ENCODE measurements around the gene CAND1.

The CAND1 gene

GRCh38 chr12:67299926-67300325 lies 30.8 kb downstream of the CAND1 start:
- DNase-seq (ENCODE audit: insufficient read length, low spot score): no peak
- no peak for TF ChIP-seq POLR2AphosphoS5 (IDR thresholded peaks at IDR 0.05; ENCODE audit: low read depth, low read length)
- no peak for TF ChIP-seq PAX5 (IDR thresholded peaks at IDR 0.05; ENCODE audit: insufficient read depth, low read length, severe bottlenecking)
- no peak for TF ChIP-seq POU2F2 (IDR thresholded peaks at IDR 0.05; ENCODE audit: low read depth, low read length)
- TF ChIP-seq TAF1 (IDR thresholded peaks at IDR 0.05; ENCODE audit: low read depth, low read length): no peak
- no peak for TF ChIP-seq POLR2A (IDR thresholded peaks at IDR 0.05; ENCODE audit: low read depth, low read length)
- TF ChIP-seq SPI1 (IDR thresholded peaks at IDR 0.05; ENCODE audit: low read depth, low read length): no peak
- FAIRE-seq: no peak

GRCh38 chr12:67302162-67302561 lies 33.0 kb downstream of the CAND1 start:
- DNase-seq (ENCODE audit: insufficient read length, low spot score) (no peak), FAIRE-seq (no peak)
- TF ChIP-seq POU2F2 (IDR thresholded peaks at IDR 0.05; ENCODE audit: low read depth, low read length): no peak
- no peak for TF ChIP-seq POLR2AphosphoS5 (IDR thresholded peaks at IDR 0.05; ENCODE audit: low read depth, low read length)
- TF ChIP-seq SPI1 (IDR thresholded peaks at IDR 0.05; ENCODE audit: low read depth, low read length): no peak
- no peak for TF ChIP-seq TAF1 (IDR thresholded peaks at IDR 0.05; ENCODE audit: low read depth, low read length)
- TF ChIP-seq POLR2A (IDR thresholded peaks at IDR 0.05; ENCODE audit: low read depth, low read length): no peak
- no peak for TF ChIP-seq PAX5 (IDR thresholded peaks at IDR 0.05; ENCODE audit: insufficient read depth, low read length, severe bottlenecking)

- FAIRE-seq (no peak), DNase-seq (ENCODE audit: insufficient read length, low spot score) (no peak)
- TF ChIP-seq POLR2A (IDR thresholded peaks at IDR 0.05; ENCODE audit: low read depth, low read length) (no peak), POLR2AphosphoS5 (IDR thresholded peaks at IDR 0.05; ENCODE audit: low read depth, low read length) (no peak), POU2F2 (IDR thresholded peaks at IDR 0.05; ENCODE audit: low read depth, low read length) (no peak), PAX5 (IDR thresholded peaks at IDR 0.05; ENCODE audit: insufficient read depth, low read length, severe bottlenecking) (no peak), SPI1 (IDR thresholded peaks at IDR 0.05; ENCODE audit: low read depth, low read length) (no peak), TAF1 (IDR thresholded peaks at IDR 0.05; ENCODE audit: low read depth, low read length) (no peak)
These were observed 36.4 kb downstream of the CAND1 start for GRCh38 chr12:67305544-67305943.

GRCh38 chr12:67306712-67307111 lies 37.6 kb downstream of the CAND1 start:
- TF ChIP-seq TAF1 (IDR thresholded peaks at IDR 0.05; ENCODE audit: low read depth, low read length): no peak
- TF ChIP-seq POU2F2 (IDR thresholded peaks at IDR 0.05; ENCODE audit: low read depth, low read length): no peak
- no peak for TF ChIP-seq POLR2AphosphoS5 (IDR thresholded peaks at IDR 0.05; ENCODE audit: low read depth, low read length)
- TF ChIP-seq SPI1 (IDR thresholded peaks at IDR 0.05; ENCODE audit: low read depth, low read length): no peak
- TF ChIP-seq PAX5 (IDR thresholded peaks at IDR 0.05; ENCODE audit: insufficient read depth, low read length, severe bottlenecking): no peak
- DNase-seq (ENCODE audit: insufficient read length, low spot score) (no peak), FAIRE-seq (no peak)

- DNase-seq (ENCODE audit: insufficient read length, low spot score) (no peak), FAIRE-seq (no peak)
- TF ChIP-seq PAX5 (IDR thresholded peaks at IDR 0.05; ENCODE audit: insufficient read depth, low read length, severe bottlenecking) (no peak), TAF1 (IDR thresholded peaks at IDR 0.05; ENCODE audit: low read depth, low read length) (no peak), POLR2AphosphoS5 (IDR thresholded peaks at IDR 0.05; ENCODE audit: low read depth, low read length) (no peak), POLR2A (IDR thresholded peaks at IDR 0.05; ENCODE audit: low read depth, low read length) (no peak), POU2F2 (IDR thresholded peaks at IDR 0.05; ENCODE audit: low read depth, low read length) (no peak)
These were observed 46.5 kb downstream of the CAND1 start for GRCh38 chr12:67315661-67316060.

GRCh38 chr12:67318786-67319185 lies 49.6 kb downstream of the CAND1 start:
- FAIRE-seq (peak; percentile 41), DNase-seq (ENCODE audit: insufficient read length, low spot score) (no peak)
- TF ChIP-seq POLR2AphosphoS5 (IDR thresholded peaks at IDR 0.05; ENCODE audit: low read depth, low read length): no peak; the same call in 1 of the 2 replicates
- TF ChIP-seq PAX5 (IDR thresholded peaks at IDR 0.05; ENCODE audit: insufficient read depth, low read length, severe bottlenecking): no peak
- no peak for TF ChIP-seq TAF1 (IDR thresholded peaks at IDR 0.05; ENCODE audit: low read depth, low read length)
- TF ChIP-seq POLR2A (IDR thresholded peaks at IDR 0.05; ENCODE audit: low read depth, low read length): no peak
- no peak for TF ChIP-seq SPI1 (IDR thresholded peaks at IDR 0.05; ENCODE audit: low read depth, low read length)
- TF ChIP-seq POU2F2 (IDR thresholded peaks at IDR 0.05; ENCODE audit: low read depth, low read length): no peak

GRCh38 chr12:67319936-67320335 lies 50.8 kb downstream of the CAND1 start:
- no peak for FAIRE-seq
- TF ChIP-seq POLR2A (IDR thresholded peaks at IDR 0.05; ENCODE audit: low read depth, low read length) (no peak), POU2F2 (IDR thresholded peaks at IDR 0.05; ENCODE audit: low read depth, low read length) (no peak), SPI1 (IDR thresholded peaks at IDR 0.05; ENCODE audit: low read depth, low read length) (no peak), POLR2AphosphoS5 (IDR thresholded peaks at IDR 0.05; ENCODE audit: low read depth, low read length) (no peak), TAF1 (IDR thresholded peaks at IDR 0.05; ENCODE audit: low read depth, low read length) (no peak), PAX5 (IDR thresholded peaks at IDR 0.05; ENCODE audit: insufficient read depth, low read length, severe bottlenecking) (no peak)
- DNase-seq (ENCODE audit: insufficient read length, low spot score): no peak

GRCh38 chr12:67320614-67321295 lies 51.6 kb downstream of the CAND1 start:
- DNase-seq (ENCODE audit: insufficient read length, low spot score): no peak
- FAIRE-seq: no peak
- no peak for TF ChIP-seq POLR2AphosphoS5 (IDR thresholded peaks at IDR 0.05; ENCODE audit: low read depth, low read length)
- no peak for TF ChIP-seq POLR2A (IDR thresholded peaks at IDR 0.05; ENCODE audit: low read depth, low read length)
- TF ChIP-seq SPI1 (IDR thresholded peaks at IDR 0.05; ENCODE audit: low read depth, low read length): no peak
- TF ChIP-seq POU2F2 (IDR thresholded peaks at IDR 0.05; ENCODE audit: low read depth, low read length): no peak
- TF ChIP-seq PAX5 (IDR thresholded peaks at IDR 0.05; ENCODE audit: insufficient read depth, low read length, severe bottlenecking): no peak
- no peak for TF ChIP-seq TAF1 (IDR thresholded peaks at IDR 0.05; ENCODE audit: low read depth, low read length)

- FAIRE-seq (no peak), DNase-seq (ENCODE audit: insufficient read length, low spot score) (no peak)
- TF ChIP-seq POU2F2 (IDR thresholded peaks at IDR 0.05; ENCODE audit: low read depth, low read length): no peak
- no peak for TF ChIP-seq PAX5 (IDR thresholded peaks at IDR 0.05; ENCODE audit: insufficient read depth, low read length, severe bottlenecking)
- no peak for TF ChIP-seq TAF1 (IDR thresholded peaks at IDR 0.05; ENCODE audit: low read depth, low read length)
- TF ChIP-seq POLR2A (IDR thresholded peaks at IDR 0.05; ENCODE audit: low read depth, low read length): no peak
- TF ChIP-seq SPI1 (IDR thresholded peaks at IDR 0.05; ENCODE audit: low read depth, low read length): no peak
- no peak for TF ChIP-seq POLR2AphosphoS5 (IDR thresholded peaks at IDR 0.05; ENCODE audit: low read depth, low read length)
These were observed 53.4 kb downstream of the CAND1 start for GRCh38 chr12:67322580-67322979.

Measured in GM12891 (cell line).